K562 (cell line): Measurements from ENCODE around the gene NPDC1. TPM values are rescaled to one million over a fixed set of nuclear protein-coding genes. Genes with fewer than 3 reads are reported as not detected.

ENCODE experiments used
- CHCHD3 ChIP-seq: fragments of 250-450 bp; sonication (Bioruptor Pico); IDR thresholded peaks from 2 replicates; pipeline ENCODE4 v2.1.2; 2022; ENCODE audit warnings: mild to moderate bottlenecking
- ESRRB ChIP-seq: fragments of 250-450 bp; sonication (Bioruptor Pico); IDR thresholded peaks from 2 replicates; pipeline ENCODE4 v1.5.0; 2020; ENCODE audit warnings: mild to moderate bottlenecking, moderate library complexity, borderline replicate concordance
- FOXP1 ChIP-seq: sonication (generic); formaldehyde crosslinking; IDR thresholded peaks from 2 replicates; pipeline ENCODE4 v1.8.0; 2022; ENCODE audit warnings: mild to moderate bottlenecking, missing genetic modification reagents
- GTF2F1 ChIP-seq: IDR thresholded peaks from 2 replicates; pipeline ENCODE4 v1.6.1; 2011; ENCODE audit warnings: low read depth, low read length, improper control_type of control experiment
- IRF9 ChIP-seq: fragments of 450-650 bp; IDR thresholded peaks from 2 replicates; pipeline ENCODE4 v1.6.1; 2016; ENCODE audit warnings: missing biosample characterization, missing genetic modification characterization
- KLF1 ChIP-seq: fragments of 450-650 bp; IDR thresholded peaks from 2 replicates; pipeline ENCODE4 v1.6.1; 2016; ENCODE audit warnings: missing genetic modification characterization, missing compliant biosample characterization
- MIER1 ChIP-seq: fragments of 450-650 bp; IDR thresholded peaks from 2 replicates; pipeline ENCODE4 v1.6.1; 2016; ENCODE audit warnings: antibody characterized with exemption, mild to moderate bottlenecking, low read depth
- POLR3G ChIP-seq: IDR thresholded peaks from 2 replicates; pipeline ENCODE4 v1.6.1; 2011; ENCODE audit not compliant: insufficient read length, insufficient replicate concordance; ENCODE audit errors: extremely low read depth
- PRMT5 ChIP-seq: sonication (generic); formaldehyde crosslinking; IDR thresholded peaks from 2 replicates; pipeline ENCODE4 v1.5.0; 2020; ENCODE audit warnings: missing genetic modification reagents
- SAFB ChIP-seq: fragments of 200-400 bp; formaldehyde crosslinking; IDR thresholded peaks from 2 replicates; pipeline ENCODE4 v1.6.1; 2017; ENCODE audit warnings: low read depth, low read length, borderline replicate concordance
- TAF1 ChIP-seq: IDR thresholded peaks from 2 replicates; pipeline ENCODE4 v1.6.1; 2011; ENCODE audit warnings: mild to moderate bottlenecking, low read length, moderate library complexity; ENCODE audit not compliant: insufficient read depth, control insufficient read depth, severe bottlenecking; ENCODE audit errors: extremely low read depth
- TBP ChIP-seq: optimal IDR thresholded peaks from 2 replicates; pipeline ENCODE3; 2011; ENCODE audit warnings: low read depth, low read length, improper control_type of control experiment
- TRIM28 ChIP-seq: fragments of 450-650 bp; IDR thresholded peaks from 2 replicates; pipeline ENCODE4 v1.6.1; 2017
- ZFP30 ChIP-seq: fragments of 250-450 bp; sonication (Bioruptor Pico); IDR thresholded peaks from 2 replicates; pipeline ENCODE4 v1.8.0; 2022; ENCODE audit warnings: moderate library complexity, mild to moderate bottlenecking, inconsistent platforms, borderline replicate concordance
- ZFP36 ChIP-seq: fragments of 150-350 bp; IDR thresholded peaks from 2 replicates; pipeline ENCODE4 v1.6.1; 2018; ENCODE audit warnings: low read length, low read depth; ENCODE audit not compliant: partially characterized antibody
- ZNF121 ChIP-seq: sonication (generic); formaldehyde crosslinking; conservative IDR thresholded peaks from 2 replicates; pipeline ENCODE4 v1.8.0; 2022; ENCODE audit warnings: missing genetic modification reagents
- ZNF224 ChIP-seq: sonication (generic); formaldehyde crosslinking; IDR thresholded peaks from 2 replicates; pipeline ENCODE4 v1.8.0; 2022; ENCODE audit warnings: mild to moderate bottlenecking, missing genetic modification reagents
- ZNF24 ChIP-seq: fragments of 450-650 bp; IDR thresholded peaks from 2 replicates; pipeline ENCODE4 v1.6.1; 2016
- ZNF511 ChIP-seq: sonication (generic); formaldehyde crosslinking; IDR thresholded peaks from 2 replicates; pipeline ENCODE4 v1.8.0; 2022; ENCODE audit warnings: mild to moderate bottlenecking, missing genetic modification reagents
- ZNF77 ChIP-seq: fragments of 250-450 bp; sonication (Bioruptor Pico); IDR thresholded peaks from 2 replicates; pipeline ENCODE4 v1.5.0; 2020
- polyA plus RNA-seq, 8 experiments: library from polyadenylated mRNA; depleted of rRNA in 4 of 8; stranded (reverse) in 5 of 8; unstranded in 3 of 8; fragments of >200 nt; fragmentation: Nextera tagmentation in 2 of 8; fragmentation: Illumina TruSeq in 1 of 8; extraction: Ambion mirVana in 2 of 8; extraction: Trizol in 1 of 8; gene quantifications; 2 replicates each; pipeline versions ENCODE4 v1.2.1 to v1.2.3, GENCODE V29; 2011 to 2014; ENCODE audit warnings: inconsistent platforms in 1 of 8, missing spikeins in 1 of 8
- total RNA-seq, 7 experiments: library from RNA; depleted of rRNA in 6 of 7; stranded (reverse); fragments of >200 nt in 6 of 7; fragmentation: Illumina TruSeq in 2 of 7; extraction: Trizol in 2 of 7; gene quantifications; 2 replicates each; pipeline versions ENCODE4 v1.2.1 to v1.2.3, GENCODE V29; 2011 to 2021; ENCODE audit warnings: low replicate concordance in 1 of 7
- TF ChIP-seq, protein P1 (sequence below): fragments of 450-650 bp; formaldehyde crosslinking; IDR thresholded peaks from 2 replicates; pipeline ENCODE4 v1.4.0; 2020; ENCODE audit warnings: mild to moderate bottlenecking, moderate library complexity
- TF ChIP-seq, protein P2 (sequence below): IDR thresholded peaks from 2 replicates; pipeline ENCODE4 v1.6.1; 2011; ENCODE audit not compliant: insufficient read length; ENCODE audit errors: extremely low read depth
- TF ChIP-seq, protein P3 (sequence below): fragments of 450-650 bp; formaldehyde crosslinking; IDR thresholded peaks from 2 replicates; pipeline ENCODE4 v1.4.0; 2020; ENCODE audit warnings: mild to moderate bottlenecking, mixed read lengths

The NPDC1 gene
- total and polyA plus RNA-seq, 9 of the 15 experiments (the other 6 are each of a cell fraction or from before 2014, with no cell fraction given): 0.06 to 2.1 (median 0.53) TPM; not detected in 3

DNA sequence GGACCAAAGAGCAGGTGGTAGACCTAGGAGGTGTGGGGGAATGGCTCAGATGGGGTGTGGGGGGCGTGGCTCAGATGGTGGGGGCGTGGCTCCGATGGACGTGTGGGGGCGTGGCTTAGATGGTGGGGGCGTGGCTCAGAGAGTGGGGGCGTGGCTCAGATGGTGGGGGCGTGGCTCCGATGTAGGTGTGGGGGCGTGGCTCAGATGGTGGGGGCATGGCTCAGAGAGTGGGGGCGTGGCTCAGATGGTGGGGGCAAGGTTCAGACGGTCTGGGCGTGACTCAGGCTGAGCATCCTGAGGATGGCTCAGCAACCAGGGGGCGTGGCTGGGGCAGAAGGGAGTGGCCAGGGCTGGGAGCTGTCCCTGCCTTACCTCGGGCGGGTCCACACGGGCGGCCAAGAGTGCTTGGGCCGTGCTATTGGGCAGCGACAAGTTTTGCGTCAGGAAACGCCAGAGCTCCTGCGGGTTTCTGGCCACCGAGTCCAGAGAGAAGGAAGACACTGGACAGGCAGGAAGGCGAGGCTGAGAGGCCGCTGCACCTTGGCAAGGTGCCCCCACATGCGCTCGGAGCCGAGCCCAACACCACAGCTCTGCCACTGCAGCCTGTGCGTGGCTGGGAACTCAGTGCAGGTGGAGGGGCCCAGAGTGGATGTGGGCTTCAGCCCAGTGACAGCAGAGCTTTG lies 23.9 kb downstream of the NPDC1 start (continued):
- no peak for TF ChIP-seq ZNF224 (CRISPR knock-in tag)
- TF ChIP-seq CHCHD3 (CRISPR knock-in tag): no peak
- TF ChIP-seq, protein P1, sequence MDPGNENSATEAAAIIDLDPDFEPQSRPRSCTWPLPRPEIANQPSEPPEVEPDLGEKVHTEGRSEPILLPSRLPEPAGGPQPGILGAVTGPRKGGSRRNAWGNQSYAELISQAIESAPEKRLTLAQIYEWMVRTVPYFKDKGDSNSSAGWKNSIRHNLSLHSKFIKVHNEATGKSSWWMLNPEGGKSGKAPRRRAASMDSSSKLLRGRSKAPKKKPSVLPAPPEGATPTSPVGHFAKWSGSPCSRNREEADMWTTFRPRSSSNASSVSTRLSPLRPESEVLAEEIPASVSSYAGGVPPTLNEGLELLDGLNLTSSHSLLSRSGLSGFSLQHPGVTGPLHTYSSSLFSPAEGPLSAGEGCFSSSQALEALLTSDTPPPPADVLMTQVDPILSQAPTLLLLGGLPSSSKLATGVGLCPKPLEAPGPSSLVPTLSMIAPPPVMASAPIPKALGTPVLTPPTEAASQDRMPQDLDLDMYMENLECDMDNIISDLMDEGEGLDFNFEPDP (CRISPR knock-in tag): no peak
- 0 out of 2 replicates have a peak, but pooled peaks have one; percentile 26 for TF ChIP-seq KLF1 (tag)
- TF ChIP-seq ESRRB (CRISPR knock-in tag): no peak
- no peak for TF ChIP-seq TAF1
- no peak for TF ChIP-seq ZFP36
- no peak for TF ChIP-seq POLR3G
- TF ChIP-seq ZNF24: no peak
- TF ChIP-seq TBP: no peak
- no peak for TF ChIP-seq TRIM28
- TF ChIP-seq ZNF121 (CRISPR knock-in tag): no peak
- TF ChIP-seq, protein P2, sequence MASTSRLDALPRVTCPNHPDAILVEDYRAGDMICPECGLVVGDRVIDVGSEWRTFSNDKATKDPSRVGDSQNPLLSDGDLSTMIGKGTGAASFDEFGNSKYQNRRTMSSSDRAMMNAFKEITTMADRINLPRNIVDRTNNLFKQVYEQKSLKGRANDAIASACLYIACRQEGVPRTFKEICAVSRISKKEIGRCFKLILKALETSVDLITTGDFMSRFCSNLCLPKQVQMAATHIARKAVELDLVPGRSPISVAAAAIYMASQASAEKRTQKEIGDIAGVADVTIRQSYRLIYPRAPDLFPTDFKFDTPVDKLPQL: no peak
- TF ChIP-seq ZNF77 (CRISPR knock-in tag): no peak
- TF ChIP-seq FOXP1 (CRISPR knock-in tag): no peak
- TF ChIP-seq MIER1: no peak
- no peak for TF ChIP-seq IRF9
- TF ChIP-seq, protein P3, sequence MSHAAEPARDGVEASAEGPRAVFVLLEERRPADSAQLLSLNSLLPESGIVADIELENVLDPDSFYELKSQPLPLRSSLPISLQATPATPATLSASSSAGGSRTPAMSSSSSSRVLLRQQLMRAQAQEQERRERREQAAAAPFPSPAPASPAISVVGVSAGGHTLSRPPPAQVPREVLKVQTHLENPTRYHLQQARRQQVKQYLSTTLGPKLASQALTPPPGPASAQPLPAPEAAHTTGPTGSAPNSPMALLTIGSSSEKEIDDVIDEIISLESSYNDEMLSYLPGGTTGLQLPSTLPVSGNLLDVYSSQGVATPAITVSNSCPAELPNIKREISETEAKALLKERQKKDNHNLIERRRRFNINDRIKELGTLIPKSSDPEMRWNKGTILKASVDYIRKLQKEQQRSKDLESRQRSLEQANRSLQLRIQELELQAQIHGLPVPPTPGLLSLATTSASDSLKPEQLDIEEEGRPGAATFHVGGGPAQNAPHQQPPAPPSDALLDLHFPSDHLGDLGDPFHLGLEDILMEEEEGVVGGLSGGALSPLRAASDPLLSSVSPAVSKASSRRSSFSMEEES (CRISPR knock-in tag): no peak
- TF ChIP-seq PRMT5 (CRISPR knock-in tag): no peak
- TF ChIP-seq ZFP30 (CRISPR knock-in tag): no peak
- TF ChIP-seq ZNF511 (CRISPR knock-in tag): no peak
- TF ChIP-seq GTF2F1: no peak
- TF ChIP-seq SAFB: no peak
